Measurements from ENCODE around the gene FIBP.

Gene FIBP

DNA sequence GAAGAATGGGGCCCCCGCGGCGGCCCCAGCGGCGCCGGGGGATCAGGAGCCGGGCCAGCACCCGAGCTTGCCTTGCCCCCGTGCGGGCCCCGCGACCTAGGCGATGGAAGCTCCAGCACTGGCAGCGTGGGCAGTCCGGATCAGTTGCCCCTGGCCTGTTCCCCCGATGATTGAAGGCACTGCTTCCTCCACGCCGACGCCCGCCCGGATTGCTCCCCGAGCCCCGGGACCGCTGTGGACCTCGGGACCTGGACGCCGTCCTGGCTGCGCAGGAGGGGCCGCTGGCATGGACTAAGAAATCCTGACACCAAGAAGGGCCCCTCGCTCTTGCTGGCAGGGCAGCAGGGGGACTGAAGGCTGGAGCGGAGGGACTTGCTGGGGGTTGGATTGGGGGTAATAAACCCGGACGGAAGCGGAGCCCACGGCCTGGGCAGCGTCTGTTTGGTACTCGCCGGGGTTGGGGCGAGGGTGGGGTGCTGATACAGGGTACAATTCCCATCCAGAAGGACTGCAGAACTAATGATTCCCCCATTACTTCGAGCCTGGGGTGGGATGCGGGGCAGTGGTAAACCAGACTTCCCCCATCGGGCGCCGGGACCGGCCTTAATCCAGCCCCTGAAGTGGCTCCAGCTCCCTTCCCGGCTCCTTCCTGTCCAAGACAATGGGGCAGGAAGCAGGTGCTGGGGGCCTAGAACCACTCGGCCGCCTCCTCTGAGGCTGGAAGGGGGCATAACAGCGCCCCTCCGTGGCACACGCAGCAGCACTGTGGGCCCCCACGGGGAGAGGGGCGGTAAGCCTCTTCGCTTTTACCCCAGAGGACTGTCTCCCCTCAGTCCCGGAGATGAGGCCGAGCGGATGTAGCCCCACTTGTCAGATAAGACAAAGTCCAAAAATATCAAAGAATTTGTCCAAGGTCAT, 3.2 kb upstream of the FIBP start:
- DNase-seq (ENCODE audit: low read depth in 3 of 3), result no peak

DNA sequence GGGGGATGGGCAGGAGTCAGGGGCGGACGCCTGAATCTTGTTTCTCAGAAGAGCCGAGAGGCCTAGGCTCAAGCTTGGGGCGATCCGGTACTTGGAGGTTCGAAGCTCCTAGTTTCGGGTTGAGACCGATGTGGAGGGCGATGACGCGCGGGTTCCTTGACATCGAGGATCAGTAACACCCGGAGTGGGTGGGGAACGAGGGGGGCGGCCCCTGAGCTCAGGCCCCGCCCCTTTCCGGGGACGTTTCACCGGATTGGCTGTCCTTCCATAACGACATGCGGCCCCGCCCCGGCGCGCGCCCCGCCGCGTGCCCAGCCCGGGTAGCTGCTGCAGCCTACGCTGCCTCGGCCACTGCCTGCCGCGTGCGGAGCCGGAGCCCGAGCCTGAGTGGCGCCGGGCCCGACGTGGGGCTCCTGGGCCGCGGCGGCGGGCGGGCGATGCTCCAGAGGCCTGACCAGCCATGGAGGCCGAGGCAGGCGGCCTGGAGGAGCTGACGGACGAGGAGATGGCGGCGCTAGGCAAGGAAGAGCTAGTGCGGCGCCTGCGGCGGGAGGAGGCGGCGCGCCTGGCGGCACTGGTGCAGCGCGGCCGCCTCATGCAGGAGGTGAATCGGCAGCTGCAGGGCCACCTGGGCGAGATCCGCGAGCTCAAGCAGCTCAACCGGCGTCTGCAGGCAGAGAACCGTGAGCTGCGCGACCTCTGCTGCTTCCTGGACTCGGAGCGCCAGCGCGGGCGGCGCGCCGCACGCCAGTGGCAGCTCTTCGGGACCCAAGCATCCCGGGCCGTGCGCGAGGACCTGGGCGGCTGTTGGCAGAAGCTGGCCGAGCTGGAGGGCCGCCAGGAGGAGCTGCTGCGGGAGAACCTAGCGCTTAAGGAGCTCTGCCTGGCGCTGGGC, 2.3 kb upstream of the FIBP start, which contains the start of gene CCDC85B:
TSS of gene CCDC85B (plus strand) at position 350 of the 895 bp plus-strand sequence. CDS start at position 461, 111 bp downstream.
- DNase-seq (ENCODE audit: low read depth in 3 of 3), result peak; percentile 97 to 98 (median 97)

DNA sequence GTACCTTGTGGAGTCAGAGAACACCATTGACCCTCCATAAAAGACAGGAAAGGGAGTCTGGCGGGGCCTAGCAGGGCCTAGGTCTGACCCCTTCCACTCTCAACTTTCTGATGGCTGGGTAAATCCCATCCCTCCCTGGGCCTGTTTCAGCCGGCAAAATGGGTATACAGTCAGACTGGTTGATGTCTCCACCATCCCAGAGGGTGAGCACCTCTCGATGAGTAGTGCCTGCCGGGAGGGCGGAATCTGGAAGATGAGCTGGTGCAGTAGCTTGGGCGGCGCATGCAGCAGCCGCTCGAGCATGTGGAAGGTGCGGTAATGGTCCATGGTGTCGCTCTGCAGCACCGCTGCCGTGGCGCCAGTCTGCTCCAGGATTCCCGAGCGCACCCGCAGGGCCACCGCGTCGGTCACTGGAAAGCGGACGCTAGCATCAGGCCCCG, 528 bp downstream of the FIBP start:
- no peak for DNase-seq (ENCODE audit: low read depth in 3 of 3)

DNA sequence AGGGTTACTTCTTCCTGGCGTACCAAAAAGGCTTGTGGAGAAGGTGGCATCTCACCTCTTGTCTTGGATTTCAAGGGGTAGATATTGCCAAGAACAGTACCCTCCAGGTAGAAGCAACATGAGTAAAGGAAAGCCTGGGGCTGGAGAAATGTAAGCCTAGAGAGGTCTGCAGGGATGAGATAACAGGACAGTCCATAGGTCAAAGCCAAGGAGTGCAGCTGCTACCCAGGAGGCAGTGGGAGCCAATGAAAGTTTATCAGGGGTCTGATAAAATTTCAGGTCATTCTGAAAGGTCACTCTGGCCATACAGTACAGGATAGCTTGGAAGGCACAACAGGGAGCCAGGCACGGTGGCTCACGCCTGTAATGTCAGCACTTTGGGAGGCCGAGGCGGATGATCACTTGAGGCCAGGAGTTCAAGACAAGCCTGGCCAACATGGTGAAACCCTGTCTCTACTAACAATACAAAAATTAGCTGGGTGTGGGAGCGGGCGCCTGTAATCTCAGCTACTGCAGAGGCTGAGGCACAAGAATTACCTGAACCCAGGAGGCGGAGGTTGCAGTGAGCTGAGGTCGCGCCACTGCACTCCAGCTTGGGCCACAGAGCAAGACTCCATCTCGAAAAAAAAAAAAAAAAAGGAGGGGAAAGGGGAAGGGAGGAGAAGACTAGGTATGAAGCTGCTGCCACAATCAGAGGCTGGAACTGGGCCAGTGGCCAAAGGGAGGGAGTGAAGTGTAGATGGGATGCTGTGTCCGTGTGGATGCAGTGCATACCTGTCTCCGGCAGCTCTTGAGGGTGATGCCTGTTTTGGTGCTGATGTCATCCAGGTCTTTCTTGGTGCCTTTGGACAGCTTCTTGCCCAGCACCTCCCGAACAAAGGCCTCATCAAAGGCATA, 1.2 kb downstream of the FIBP start:
- DNase-seq (ENCODE audit: low read depth in 3 of 3), result no peak

DNA sequence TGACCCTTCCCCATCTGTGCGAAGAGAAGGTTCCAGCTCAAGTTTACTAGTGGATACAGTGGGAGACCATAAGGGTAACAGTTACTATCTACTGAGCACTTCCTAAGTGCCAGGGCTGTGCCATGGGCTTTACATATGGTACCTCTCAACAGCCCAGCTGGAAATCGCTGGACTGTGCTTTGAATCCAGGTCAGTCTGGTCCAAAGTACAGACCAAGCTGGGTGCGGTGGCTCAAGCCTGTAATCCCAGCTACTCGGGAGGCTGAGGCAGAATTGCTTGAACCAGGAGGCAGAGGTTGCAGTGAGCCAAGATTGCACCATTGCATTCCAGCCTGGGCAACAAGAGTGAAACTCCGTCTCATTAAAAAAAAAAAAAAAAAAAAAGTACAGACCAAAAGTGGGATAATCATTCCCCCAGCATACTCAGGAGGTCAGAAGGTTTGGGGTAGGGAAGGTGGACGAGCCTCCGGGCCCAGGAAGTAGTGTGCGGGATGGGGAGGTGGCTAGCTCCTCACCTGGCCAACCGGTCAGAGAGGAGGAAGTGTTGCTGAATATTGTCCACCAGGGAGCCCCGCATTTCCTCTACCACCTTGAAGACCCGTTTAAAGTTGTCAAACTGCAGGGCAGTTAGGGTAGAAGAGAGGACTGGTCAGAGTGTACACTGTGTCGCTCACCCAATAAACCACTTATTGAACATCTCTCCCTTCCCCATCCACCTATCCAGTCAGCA, 2.3 kb downstream of the FIBP start:
- DNase-seq (ENCODE audit: low read depth in 3 of 3), result no peak

DNA sequence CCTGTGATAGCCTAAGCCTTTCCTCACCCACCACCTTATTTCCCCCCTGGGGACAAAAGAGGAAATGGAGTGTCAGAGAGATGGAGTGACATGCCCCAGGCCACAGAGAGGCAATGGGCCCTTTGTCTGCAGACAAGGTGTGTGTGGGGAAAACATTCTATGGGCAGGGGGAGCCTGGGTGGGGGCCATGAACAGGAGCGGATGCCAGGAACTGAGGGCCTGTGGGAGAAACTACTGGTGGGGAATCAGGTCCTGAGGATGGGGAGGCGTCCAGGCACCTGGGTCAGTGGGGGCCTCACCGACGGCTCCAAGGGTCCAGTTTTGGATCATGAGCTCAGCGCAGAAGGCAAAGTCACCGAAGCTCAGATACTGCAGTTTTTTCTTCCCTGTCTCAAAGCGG, 3.0 kb downstream of the FIBP start:
- no peak for DNase-seq (ENCODE audit: low read depth in 3 of 3)

DNA sequence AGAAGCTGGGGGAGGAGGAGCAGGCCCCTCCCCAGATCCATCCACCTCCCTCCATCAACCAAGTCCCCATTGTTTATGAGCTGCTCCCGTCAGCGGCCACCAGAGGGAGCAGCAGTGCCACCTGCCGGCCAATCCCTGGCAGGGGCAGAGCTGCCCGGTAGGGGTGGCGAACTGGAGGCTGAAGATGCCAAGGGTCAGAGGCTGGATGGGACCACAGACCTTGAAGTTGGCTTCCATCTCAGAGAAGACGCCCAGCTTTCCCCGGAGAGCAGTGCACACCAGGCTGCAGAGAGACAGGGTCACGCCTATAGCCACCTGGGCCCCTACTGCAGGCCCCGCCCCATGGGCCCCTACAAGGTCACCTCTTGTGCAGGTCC, 3.6 kb downstream of the FIBP start:
- peak in 2 of 3 donors; percentile 74 to 75 for DNase-seq (ENCODE audit: low read depth in 3 of 3)

DNA sequence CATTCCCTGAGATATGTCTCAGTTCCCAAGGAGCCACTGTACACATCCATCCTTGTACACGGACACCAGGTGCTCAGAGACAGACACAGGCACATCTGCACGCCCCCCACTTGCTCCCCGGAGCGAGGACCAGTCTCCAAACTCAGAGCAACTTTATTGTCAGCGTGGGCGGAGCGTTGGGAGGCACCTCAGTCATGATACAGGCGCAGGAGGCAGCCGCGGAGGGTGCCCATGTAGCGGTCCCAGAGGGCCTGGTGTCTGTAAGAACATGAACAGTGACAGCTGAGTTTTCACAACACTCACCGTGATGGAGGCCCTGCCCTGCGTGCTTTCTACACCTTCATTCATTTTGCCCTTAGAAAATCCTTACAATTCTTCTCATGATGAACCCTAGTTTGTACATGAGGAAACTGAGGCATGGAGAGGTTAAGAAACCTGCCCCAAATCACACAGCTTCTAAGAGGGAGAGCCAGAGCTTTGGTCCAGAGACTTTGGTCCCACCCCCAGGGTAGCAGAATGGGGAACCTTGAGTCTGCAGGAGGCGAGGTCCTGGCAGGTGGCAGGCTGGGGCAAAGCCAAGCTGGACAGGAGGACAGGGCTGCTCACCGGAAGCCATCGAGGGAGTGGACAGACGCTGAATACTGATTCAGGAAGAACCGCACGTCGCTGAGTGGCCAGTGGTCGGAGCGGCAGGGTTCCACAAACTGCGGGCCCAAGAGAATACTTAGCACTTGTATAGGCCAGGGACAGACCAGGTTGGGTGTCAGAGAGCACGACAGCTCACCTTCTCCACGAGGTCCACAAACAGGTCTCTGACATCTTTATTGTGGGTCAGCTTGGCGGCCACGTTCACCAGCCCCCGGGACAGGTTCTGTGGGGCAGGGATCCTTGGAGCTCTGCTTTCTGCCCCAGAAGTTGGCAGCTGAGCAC, 4.2 kb downstream of the FIBP start:
- no peak for DNase-seq (ENCODE audit: low read depth in 3 of 3)

DNA sequence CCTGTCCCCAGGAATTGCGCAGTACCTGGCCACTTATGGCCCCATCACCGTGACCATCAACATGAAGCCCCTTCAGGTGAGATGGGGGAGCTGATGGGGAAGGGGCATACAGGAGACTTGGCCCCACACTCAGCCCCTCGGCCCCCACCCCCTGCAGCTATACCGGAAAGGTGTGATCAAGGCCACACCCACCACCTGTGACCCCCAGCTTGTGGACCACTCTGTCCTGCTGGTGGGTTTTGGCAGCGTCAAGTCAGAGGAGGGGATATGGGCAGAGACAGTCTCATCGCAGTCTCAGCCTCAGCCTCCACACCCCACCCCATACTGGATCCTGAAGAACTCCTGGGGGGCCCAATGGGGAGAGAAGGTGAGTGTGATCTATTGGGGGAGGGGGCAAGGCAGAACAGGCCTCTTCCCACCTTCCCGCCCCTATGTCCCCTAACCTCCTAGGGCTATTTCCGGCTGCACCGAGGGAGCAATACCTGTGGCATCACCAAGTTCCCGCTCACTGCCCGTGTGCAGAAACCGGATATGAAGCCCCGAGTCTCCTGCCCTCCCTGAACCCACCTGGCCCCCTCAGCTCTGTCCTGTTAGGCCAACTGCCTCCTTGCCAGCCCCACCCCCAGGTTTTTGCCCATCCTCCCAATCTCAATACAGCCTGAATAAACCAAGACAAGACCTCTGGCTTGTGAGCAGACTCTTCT, 5.1 kb downstream of the FIBP start:
- no peak for DNase-seq (ENCODE audit: low read depth in 3 of 3)

DNA sequence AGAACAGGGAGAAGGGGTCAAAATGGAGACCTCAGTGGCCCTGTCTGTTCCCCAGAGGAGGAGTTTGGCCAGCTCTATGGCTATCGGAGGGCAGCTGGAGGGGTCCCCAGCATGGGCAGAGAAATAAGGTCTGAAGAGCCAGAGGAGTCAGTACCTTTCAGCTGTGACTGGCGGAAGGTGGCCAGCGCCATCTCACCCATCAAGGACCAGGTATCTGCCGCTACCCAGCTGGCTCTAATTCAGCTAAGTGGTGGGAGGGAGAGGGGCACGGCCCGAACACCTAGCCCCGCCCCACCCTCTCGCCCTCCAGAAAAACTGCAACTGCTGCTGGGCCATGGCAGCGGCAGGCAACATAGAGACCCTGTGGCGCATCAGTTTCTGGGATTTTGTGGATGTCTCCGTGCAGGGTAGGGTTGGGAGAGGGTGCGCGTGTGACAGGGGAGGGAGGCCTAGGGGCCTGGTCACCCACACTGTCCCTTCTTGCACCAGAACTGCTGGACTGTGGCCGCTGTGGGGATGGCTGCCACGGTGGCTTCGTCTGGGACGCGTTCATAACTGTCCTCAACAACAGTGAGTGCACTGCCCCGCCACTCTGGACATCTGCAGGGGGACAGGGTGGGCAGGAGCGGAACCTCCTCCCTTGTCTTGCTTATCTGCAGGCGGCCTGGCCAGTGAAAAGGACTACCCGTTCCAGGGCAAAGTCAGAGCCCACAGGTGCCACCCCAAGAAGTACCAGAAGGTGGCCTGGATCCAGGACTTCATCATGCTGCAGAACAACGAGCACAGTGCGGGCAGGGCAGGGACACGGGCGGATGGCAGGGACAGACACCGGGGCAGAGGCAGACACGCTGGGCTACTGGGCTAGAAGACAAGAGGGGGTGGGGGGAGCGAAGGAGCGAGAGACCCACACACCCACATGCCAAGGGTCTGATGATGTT, 5.9 kb downstream of the FIBP start:
- DNase-seq (ENCODE audit: low read depth in 3 of 3), result no peak

DNA sequence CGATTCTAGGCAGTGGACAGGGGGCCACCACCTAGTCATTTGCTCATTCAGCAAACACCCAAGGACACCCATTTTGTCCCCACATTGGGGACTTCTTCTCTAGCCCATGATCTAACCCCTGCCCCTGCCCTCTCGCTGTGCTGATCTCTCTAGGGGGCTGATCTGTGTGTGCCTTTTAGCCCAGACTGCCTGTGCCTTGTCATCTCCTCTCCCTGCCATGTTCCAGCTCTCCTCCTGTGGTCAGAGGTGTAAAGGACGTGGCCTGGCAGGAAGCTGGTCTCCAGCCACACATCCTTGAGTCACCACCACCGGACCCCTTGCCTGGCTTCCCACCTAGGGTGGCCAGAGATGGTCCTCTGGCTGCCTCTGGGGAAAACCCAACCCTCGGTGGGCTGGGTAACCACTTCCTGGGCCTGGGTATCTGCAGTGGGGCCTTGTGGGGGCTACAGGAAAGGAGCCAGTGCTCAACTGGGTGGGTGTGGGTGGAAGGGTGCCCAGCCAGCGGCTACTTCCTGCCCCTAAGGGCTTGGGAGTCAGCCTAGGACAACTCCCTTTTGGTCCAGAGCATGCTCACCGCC, 7.3 kb downstream of the FIBP start:
- DNase-seq (ENCODE audit: low read depth in 3 of 3), result no peak

DNA sequence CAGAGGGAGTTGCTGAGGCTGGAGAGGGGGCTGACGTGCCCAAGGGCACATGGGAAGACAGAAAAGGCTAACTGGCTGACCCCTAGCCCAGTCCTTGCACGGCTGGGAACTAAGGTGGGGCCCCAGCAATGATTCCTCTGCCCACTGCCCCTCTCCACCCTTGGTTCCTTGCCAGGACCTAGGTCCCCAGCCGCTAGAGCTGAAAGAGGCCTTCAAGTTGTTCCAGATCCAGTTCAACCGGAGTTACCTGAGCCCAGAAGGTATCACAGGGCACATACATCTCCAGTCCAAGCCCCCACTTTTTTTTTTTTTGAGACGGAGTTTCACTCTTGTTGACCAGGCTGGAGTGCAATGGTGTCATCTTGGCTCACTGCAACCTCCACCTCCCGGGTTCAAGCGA, 8.2 kb downstream of the FIBP start:
- DNase-seq (ENCODE audit: low read depth in 3 of 3), result no peak

DNA sequence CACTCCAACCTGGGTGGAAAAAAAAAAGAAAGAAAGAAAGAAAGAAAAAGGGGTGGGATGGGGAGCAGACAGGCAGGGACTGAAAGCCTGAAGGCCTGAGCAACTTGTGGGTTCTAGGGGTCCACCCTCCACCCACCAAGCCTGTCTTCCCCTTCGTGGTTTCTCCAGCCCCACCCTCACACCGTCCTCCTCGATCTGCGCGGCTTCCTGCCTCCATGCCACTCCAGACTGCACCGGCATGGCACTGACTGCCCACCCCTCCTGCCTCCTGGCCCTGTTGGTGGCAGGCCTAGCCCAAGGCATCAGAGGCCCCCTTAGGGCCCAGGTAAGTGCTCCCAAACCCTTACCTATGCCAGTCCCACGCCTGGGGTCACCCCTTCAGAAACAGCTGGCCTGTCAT, 8.7 kb downstream of the FIBP start, which contains the start of gene CTSW:
TSS of gene CTSW (plus strand) at position 221 of the 400 bp plus-strand sequence. CDS start at position 239, 18 bp downstream.
- no peak for DNase-seq (ENCODE audit: low read depth in 3 of 3)

DNA sequence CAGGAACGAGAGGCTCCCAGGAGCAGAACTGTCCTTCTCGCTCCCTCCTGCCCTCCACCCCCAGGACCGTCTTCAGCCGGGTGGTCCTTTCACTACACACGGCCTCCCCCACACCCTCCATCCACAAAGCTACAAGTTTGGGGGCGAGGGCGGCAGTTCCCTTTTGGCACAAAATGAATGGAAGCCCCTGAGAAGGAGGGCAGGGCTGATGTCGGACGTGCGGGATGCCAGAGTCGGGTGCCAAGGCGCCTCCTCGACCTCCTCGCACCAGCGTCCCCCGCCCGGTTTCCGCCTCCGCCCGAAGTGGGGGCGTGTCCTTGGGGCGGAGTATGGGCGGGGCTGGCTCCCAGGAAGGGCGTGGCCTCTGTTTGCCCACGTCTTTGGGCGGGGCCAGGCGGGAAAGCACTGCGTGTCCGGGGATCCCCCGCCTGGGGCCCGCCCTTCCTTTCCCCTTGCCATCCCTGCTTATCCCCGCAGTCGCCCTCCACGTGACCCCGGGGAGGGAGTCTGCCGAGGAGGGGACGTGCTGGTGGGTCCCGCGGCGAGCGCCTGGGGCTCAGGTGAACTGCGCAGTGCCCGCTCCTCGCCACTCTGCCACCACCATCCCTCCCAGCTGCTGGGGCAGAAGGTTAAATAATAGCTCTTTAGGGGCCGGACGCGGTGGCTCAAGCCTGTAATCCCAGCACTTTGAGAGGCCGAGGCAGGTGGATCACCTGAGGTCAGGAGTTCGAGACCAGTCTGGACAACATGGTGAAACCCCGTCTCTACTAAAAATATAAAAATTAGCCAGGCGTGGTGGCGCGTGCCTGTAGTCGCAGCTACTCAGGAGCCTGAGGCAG, 14.7 kb downstream of the FIBP start:
- DNase-seq (ENCODE audit: low read depth in 3 of 3), result peak; percentile 90 to 97 (median 93)

DNA sequence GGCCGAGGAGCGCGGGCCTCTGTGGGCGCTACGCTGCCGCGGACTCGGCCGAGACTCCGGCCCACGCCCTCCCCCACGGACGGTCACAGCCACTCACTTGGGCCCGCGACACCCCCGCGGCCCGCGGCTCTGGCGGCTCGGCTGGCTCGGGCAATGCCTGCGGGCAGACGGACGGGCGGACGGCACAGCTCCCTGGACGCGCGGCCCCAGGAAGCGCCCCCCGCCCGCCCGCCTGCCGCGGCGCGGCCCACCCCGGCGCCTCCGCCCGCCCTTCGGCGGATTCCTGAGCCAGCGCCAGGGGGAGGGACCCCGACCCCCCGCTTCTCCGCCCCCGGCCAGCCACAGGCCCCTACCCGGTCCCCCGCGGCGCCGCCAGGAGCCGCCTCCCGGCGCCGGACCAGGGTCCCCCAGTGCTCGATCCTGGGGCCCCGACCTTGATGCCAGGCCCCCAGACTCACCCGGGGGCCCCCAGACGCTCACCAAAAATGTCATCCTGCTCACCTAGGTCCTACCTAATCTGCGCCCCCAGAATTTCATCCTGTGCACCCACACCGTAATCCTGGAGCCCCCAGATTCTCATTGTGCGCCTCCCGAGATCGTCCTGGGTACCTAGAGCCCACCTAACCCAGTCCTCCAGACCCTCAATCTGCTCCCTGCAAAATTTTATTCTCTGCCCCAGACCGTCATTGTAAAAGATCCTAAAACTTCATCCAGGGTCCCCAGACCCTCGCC, 15.5 kb downstream of the FIBP start, which contains the start of gene EFEMP2:
TSS of gene EFEMP2 (minus strand) at position 215 of the 732 bp plus-strand sequence. CDS start 446 bp downstream, outside the sequence.
- no peak for DNase-seq (ENCODE audit: low read depth in 3 of 3)

Data from stimulated activated CD4-positive, alpha-beta T cell treated with anti-CD3 and anti-CD28 coated beads, TNF-alpha, amount 100 ng/mL, for 48 hours (primary cell).